Mammary epithelial cell (primary cell): ENCODE results near the gene ATP6V0E1.

Source experiments
- EZH2 ChIP-seq: IDR thresholded peaks from 2 replicates; pipeline ENCODE4 v1.6.1; 2012; ENCODE audit warnings: low read length, inconsistent platforms, borderline replicate concordance
- TF ChIP-seq, protein P1 (sequence below), 2 donors: IDR thresholded peaks in 1 of 2; conservative IDR thresholded peaks in 1 of 2; 2 replicates each; pipeline ENCODE4 v1.5.1; 2011 to 2012; ENCODE audit warnings: inconsistent platforms in 2 of 2, low read length in 2 of 2, mild to moderate bottlenecking in 2 of 2, control low read depth in 1 of 2, low read depth in 1 of 2; ENCODE audit not compliant: insufficient read depth in 1 of 2; ENCODE audit errors: extremely low read depth in 1 of 2

DNA sequence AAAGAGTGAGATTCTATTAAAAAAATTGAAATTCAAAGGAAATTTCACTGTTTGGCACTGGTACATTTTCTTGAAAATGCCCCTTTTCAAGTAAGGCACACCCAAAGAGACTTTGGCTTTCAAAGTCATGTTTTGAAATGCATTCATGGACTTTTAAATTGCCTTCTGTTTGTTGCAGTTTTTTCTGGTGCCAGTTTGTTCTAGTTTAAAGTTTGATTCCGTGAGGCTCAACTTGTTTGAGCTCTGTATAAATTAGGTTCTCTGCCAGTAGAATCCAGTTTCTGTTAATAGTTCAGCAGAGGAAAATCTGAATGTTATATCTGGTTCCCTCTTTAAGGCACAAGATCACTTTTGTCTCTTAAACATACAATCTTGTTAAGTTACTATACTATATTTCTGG lies 16.4 kb downstream of the ATP6V0E1 start:
- TF ChIP-seq, protein P1, sequence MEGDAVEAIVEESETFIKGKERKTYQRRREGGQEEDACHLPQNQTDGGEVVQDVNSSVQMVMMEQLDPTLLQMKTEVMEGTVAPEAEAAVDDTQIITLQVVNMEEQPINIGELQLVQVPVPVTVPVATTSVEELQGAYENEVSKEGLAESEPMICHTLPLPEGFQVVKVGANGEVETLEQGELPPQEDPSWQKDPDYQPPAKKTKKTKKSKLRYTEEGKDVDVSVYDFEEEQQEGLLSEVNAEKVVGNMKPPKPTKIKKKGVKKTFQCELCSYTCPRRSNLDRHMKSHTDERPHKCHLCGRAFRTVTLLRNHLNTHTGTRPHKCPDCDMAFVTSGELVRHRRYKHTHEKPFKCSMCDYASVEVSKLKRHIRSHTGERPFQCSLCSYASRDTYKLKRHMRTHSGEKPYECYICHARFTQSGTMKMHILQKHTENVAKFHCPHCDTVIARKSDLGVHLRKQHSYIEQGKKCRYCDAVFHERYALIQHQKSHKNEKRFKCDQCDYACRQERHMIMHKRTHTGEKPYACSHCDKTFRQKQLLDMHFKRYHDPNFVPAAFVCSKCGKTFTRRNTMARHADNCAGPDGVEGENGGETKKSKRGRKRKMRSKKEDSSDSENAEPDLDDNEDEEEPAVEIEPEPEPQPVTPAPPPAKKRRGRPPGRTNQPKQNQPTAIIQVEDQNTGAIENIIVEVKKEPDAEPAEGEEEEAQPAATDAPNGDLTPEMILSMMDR (conservative IDR thresholded peaks at IDR 0.05 in 1 of 2, IDR thresholded peaks at IDR 0.05 in 1 of 2; ENCODE audit: extremely low read depth in 1 of 2, insufficient read depth in 1 of 2, low read depth in 1 of 2, low read length in 2 of 2), result no peak
- TF ChIP-seq EZH2, result no peak
